IMR-90 (cell line): Measurements from ENCODE around the gene NUAK1. TPM values are rescaled to one million over a fixed set of nuclear protein-coding genes. Genes with fewer than 3 reads are reported as not detected.

ENCODE experiments used
- ATAC-seq: fragments of 200-7000 bp; cut with Tn5 transposase; 2 replicates; pipeline ENCODE4 v1.9.1; 2020; ENCODE audit warnings: low read depth, mild to moderate bottlenecking, moderate library complexity
- BruUV-seq: library from RNA; stranded (reverse); fragments of 400-500 nt; replicated peaks from 2 replicates; lab custom pipeline; 2021; lab: Mats Ljungman, UMichigan
- CTCF ChIA-PET: fragments of 300-600 bp; formaldehyde crosslinking; extraction: SDS; loops from one replicate; lab custom pipeline; 2021; ENCODE audit warnings: antibody characterized with exemption; lab: Yijun Ruan, JAX
- POLR2A ChIA-PET: fragments of 300-600 bp; sonication (Branson Sonifier 250); formaldehyde crosslinking; loops from one replicate; lab custom pipeline; 2022; ENCODE audit warnings: antibody characterized with exemption; ENCODE audit not compliant: unreplicated experiment; lab: Charles Lee
- DNase-seq: peaks from one replicate; pipeline ENCODE4 v3.0.0; 2013
- H2AFZ ChIP-seq: replicated peaks from 2 replicates; pipeline ENCODE3; 2013; ENCODE audit warnings: low read length, mild to moderate bottlenecking; ENCODE audit not compliant: poor library complexity
- H2AK5ac ChIP-seq: 2 replicates; pipeline ENCODE4 v1.6.1; 2013; ENCODE audit warnings: low read depth, low read length, inconsistent platforms
- H2AK9ac ChIP-seq: replicated peaks from 2 replicates; pipeline ENCODE3; 2013; ENCODE audit warnings: mild to moderate bottlenecking, low read depth, low read length, moderate library complexity; ENCODE audit not compliant: poor library complexity
- H2BK120ac ChIP-seq: 2 replicates; pipeline ENCODE4 v1.6.1; 2013; ENCODE audit warnings: low read depth, low read length, inconsistent platforms
- H2BK15ac ChIP-seq: 3 replicates; pipeline ENCODE4 v1.6.1; 2013; ENCODE audit warnings: low read depth, low read length, inconsistent platforms
- H2BK20ac ChIP-seq: 2 replicates; pipeline ENCODE4 v1.6.1; 2013; ENCODE audit warnings: low read depth, mild to moderate bottlenecking, inconsistent platforms, low read length, moderate library complexity
- H2BK5ac ChIP-seq: 2 replicates; pipeline ENCODE4 v1.6.1; 2013; ENCODE audit warnings: mild to moderate bottlenecking, low read depth, low read length, inconsistent platforms; ENCODE audit not compliant: poor library complexity, severe bottlenecking
- H3K14ac ChIP-seq: replicated peaks from 2 replicates; pipeline ENCODE4 v1.6.1; 2013; ENCODE audit warnings: low read depth, low read length, inconsistent platforms
- H3K18ac ChIP-seq: 2 replicates; pipeline ENCODE4 v1.6.1; 2013; ENCODE audit warnings: low read depth, low read length, control low read depth
- H3K23ac ChIP-seq: 2 replicates; pipeline ENCODE4 v1.6.1; 2013; ENCODE audit warnings: low read depth, low read length, inconsistent platforms
- H3K27ac ChIP-seq: 2 replicates; pipeline ENCODE4 v1.5.1; 2013; ENCODE audit warnings: mild to moderate bottlenecking, control low read depth, low read length; ENCODE audit not compliant: insufficient read depth
- H3K27me3 ChIP-seq: 2 replicates; pipeline ENCODE4 v1.6.1; 2013; ENCODE audit warnings: low read length; ENCODE audit not compliant: control insufficient read depth, insufficient read depth
- H3K36me3 ChIP-seq: 2 replicates; pipeline ENCODE4 v1.6.1; 2013; ENCODE audit warnings: low read length, mixed read lengths; ENCODE audit not compliant: control insufficient read depth, insufficient read depth
- H3K4ac ChIP-seq: 2 replicates; pipeline ENCODE4 v1.6.1; 2013; ENCODE audit warnings: low read depth, low read length, inconsistent platforms
- H3K4me1 ChIP-seq: 2 replicates; pipeline ENCODE4 v1.6.1; 2013; ENCODE audit warnings: low read length, mixed read lengths; ENCODE audit not compliant: control insufficient read depth, insufficient read depth
- H3K4me2 ChIP-seq: 2 replicates; pipeline ENCODE4 v1.6.1; 2013; ENCODE audit warnings: low read depth, mild to moderate bottlenecking, control low read depth, low read length, moderate library complexity
- H3K4me3 ChIP-seq: 2 replicates; pipeline ENCODE4 v1.5.1; 2013; ENCODE audit warnings: low read depth, mild to moderate bottlenecking, control low read depth, low read length, moderate library complexity; ENCODE audit not compliant: insufficient read depth
- H3K56ac ChIP-seq: 2 replicates; pipeline ENCODE4 v1.6.1; 2013; ENCODE audit warnings: low read length, inconsistent platforms; ENCODE audit not compliant: insufficient read depth; ENCODE audit errors: extremely low read depth
- H3K79me1 ChIP-seq, 2 experiments: 2 replicates each; pipeline ENCODE4 v1.6.1; 2013; ENCODE audit warnings: low read length in 2 of 2, inconsistent platforms in 1 of 2, low read depth in 1 of 2
- H3K9ac ChIP-seq: 2 replicates; pipeline ENCODE4 v1.6.1; 2013; ENCODE audit warnings: low read depth, low read length, control low read depth
- H3K9me1 ChIP-seq: 2 replicates; pipeline ENCODE4 v1.6.1; 2013; ENCODE audit warnings: low read length, inconsistent platforms; ENCODE audit not compliant: insufficient read depth
- H3K9me3 ChIP-seq: 2 replicates; pipeline ENCODE4 v1.6.1; 2013; ENCODE audit warnings: low read length; ENCODE audit not compliant: control insufficient read depth, insufficient read depth
- H4K20me1 ChIP-seq: 2 replicates; pipeline ENCODE4 v1.6.1; 2013; ENCODE audit warnings: low read length, inconsistent platforms; ENCODE audit not compliant: insufficient read depth
- H4K5ac ChIP-seq: 2 replicates; pipeline ENCODE4 v1.6.1; 2013; ENCODE audit warnings: mild to moderate bottlenecking, low read depth, low read length, control low read depth
- H4K8ac ChIP-seq, 2 experiments: 2 replicates each; pipeline ENCODE4 v1.6.1; 2013; ENCODE audit warnings: low read depth in 2 of 2, low read length in 2 of 2, control low read depth in 1 of 2, inconsistent platforms in 1 of 2
- H4K91ac ChIP-seq: 2 replicates; pipeline ENCODE4 v1.6.1; 2013; ENCODE audit warnings: low read depth, low read length, inconsistent platforms; ENCODE audit not compliant: insufficient read depth
- BHLHE40 ChIP-seq: fragments of 150-350 bp; IDR thresholded peaks from 2 replicates; pipeline ENCODE4 v1.6.1; 2016; ENCODE audit warnings: mild to moderate bottlenecking, low read depth, low read length
- CHD1 ChIP-seq: IDR thresholded peaks from 2 replicates; pipeline ENCODE4 v1.6.1; 2012; ENCODE audit warnings: low read depth, low read length, improper control_type of control experiment
- CTCF ChIP-seq: conservative IDR thresholded peaks from 2 replicates; pipeline ENCODE4 v1.5.1; 2012; ENCODE audit warnings: mild to moderate bottlenecking, low read depth, low read length, improper control_type of control experiment
- ELK1 ChIP-seq: fragments of 150-350 bp; IDR thresholded peaks from 2 replicates; pipeline ENCODE4 v1.6.1; 2016; ENCODE audit warnings: low read depth, mild to moderate bottlenecking, low read length, moderate library complexity, borderline replicate concordance
- FOS ChIP-seq: fragments of 150-350 bp; IDR thresholded peaks from 2 replicates; pipeline ENCODE4 v1.6.1; 2016; ENCODE audit warnings: low read depth, low read length
- MXI1 ChIP-seq: IDR thresholded peaks from 2 replicates; pipeline ENCODE4 v1.6.1; 2012; ENCODE audit warnings: low read depth, mild to moderate bottlenecking, low read length, moderate library complexity, borderline replicate concordance
- NFE2L2 ChIP-seq: fragments of 150-350 bp; IDR thresholded peaks from 2 replicates; pipeline ENCODE4 v1.6.1; 2016; ENCODE audit warnings: low read depth, mild to moderate bottlenecking, low read length
- POLR2A ChIP-seq: IDR thresholded peaks from 2 replicates; pipeline ENCODE4 v1.6.1; 2012; ENCODE audit warnings: mild to moderate bottlenecking, low read depth, low read length
- RAD21 ChIP-seq: IDR thresholded peaks from 2 replicates; pipeline ENCODE4 v1.6.1; 2012; ENCODE audit warnings: low read length, improper control_type of control experiment
- RFX5 ChIP-seq: IDR thresholded peaks from 2 replicates; pipeline ENCODE4 v1.8.0; 2012; ENCODE audit warnings: low read depth, mild to moderate bottlenecking, low read length, moderate library complexity
- WGBS, 2 experiments: methylation state at CpG; one replicate each; pipeline versions ENCODE4 v1.1.5 to v1.1.7; 2013; ENCODE audit warnings: missing lambda C conversion rate in 2 of 2; ENCODE audit not compliant: insufficient read length in 1 of 2; ENCODE audit errors: extremely low coverage in 2 of 2; 5-methylcytosine and 5-hydroxymethylcytosine counted together
- dilution Hi-C: fragments of 300-500 bp; cut with HindIII; formaldehyde crosslinking; loops from one replicate; pipeline ENCODE4 v1.14.3; 2018; ENCODE audit warnings: low sequenced_read_pairs; ENCODE audit not compliant: unreplicated experiment
- in situ Hi-C: fragments of 300-500 bp; cut with MboI; formaldehyde crosslinking; loops from 3 replicates; pipeline ENCODE4 v1.14.3; 2019; ENCODE audit warnings: low sequenced_read_pairs, inconsistent platforms, mixed read lengths
- intact Hi-C: fragments of 100-400 bp; cut with micrococcal nuclease; formaldehyde crosslinking; loops from 2 replicates; pipeline ENCODE4 v1.10.0; 2022
- polyA plus RNA-seq, 3 experiments: library from polyadenylated mRNA; depleted of rRNA; stranded (reverse); fragments of >200 nt; gene quantifications; 2 replicates each; pipeline ENCODE4 v1.2.3, GENCODE V29; 2012; ENCODE audit warnings: low replicate concordance in 1 of 3
- total RNA-seq: library from RNA; depleted of rRNA; stranded (reverse); fragments of >200 nt; gene quantifications from 2 replicates; pipeline ENCODE4 v1.2.3, GENCODE V29; 2012

The NUAK1 gene
- total and polyA plus RNA-seq, 2 of the 4 experiments (the other 2 are of a cell fraction) = 4.8 to 8.8 TPM

- CTCF ChIA-PET = interaction anchor here (0.9 to 4.5 kb wide), 4 partner anchors 11 to 718 kb away, joined by 3 to 26 read pairs (median 6); no protein-coding TSS in a partner anchor
- intact Hi-C loops = no loop called here
- H2AK9ac ChIP-seq = peak overlapping the region; percentile 84
- peak overlapping the region; percentile 92 for H2AFZ ChIP-seq
- H4K8ac ChIP-seq = peak overlapping the region in 1 of 2 experiments; percentile 28; a peak in 1 of 4 replicates
- peak overlapping the region; percentile 82 for H3K27ac ChIP-seq
- peak overlapping the region; percentile 95 for H3K4me3 ChIP-seq
- TF ChIP-seq NFE2L2 = no peak
- no peak for TF ChIP-seq POLR2A
- no peak for TF ChIP-seq BHLHE40
- no peak for TF ChIP-seq ELK1
- TF ChIP-seq MXI1 = no peak
- no peak for TF ChIP-seq FOS
- TF ChIP-seq CTCF = no peak
- TF ChIP-seq RFX5 = no peak
- TF ChIP-seq CHD1 = no peak
- no peak for TF ChIP-seq RAD21
- no peak overlapping the region for H2BK20ac ChIP-seq
- no peaks in the 10 kb centered on the region for H3K27me3 ChIP-seq
- dilution Hi-C loops = no loop called here
- peak overlapping the region; percentile 52 for H2BK5ac ChIP-seq
- in situ Hi-C loops = no loop called here
- peak overlapping the region; percentile 91 for H3K4me2 ChIP-seq
- peak overlapping the region; percentile 5; the same call in 1 of the 2 replicates for H2BK120ac ChIP-seq
- no peak overlapping the region for H2AK5ac ChIP-seq
- H3K18ac ChIP-seq = no peak overlapping the region; the same call in 1 of the 2 replicates
- ATAC-seq (peak; percentile 4), DNase-seq (no peak)
- no peak overlapping the region for H2BK15ac ChIP-seq
- peaks cover 17% of the 10 kb centered on the region for H3K4me1 ChIP-seq
- H3K79me1 ChIP-seq = peaks cover 29 to 72% of the 10 kb centered on the region in 2 experiments
- H4K5ac ChIP-seq = no peak overlapping the region
- H4K20me1 ChIP-seq = peaks cover 19% of the 10 kb centered on the region; the same call in 1 of the 2 replicates
- no peak overlapping the region for H3K56ac ChIP-seq
- no peaks in the 10 kb centered on the region for H3K9me3 ChIP-seq
- peak overlapping the region; percentile 87 for H3K9ac ChIP-seq
- H3K9me1 ChIP-seq = peaks cover 11% of the 10 kb centered on the region
- H3K4ac ChIP-seq = peak overlapping the region; percentile 84
- 0% methylated on average over 9 of the region's 23 CpGs; no CpG with 5 or more reads in 1 of the 2 experiments for WGBS, 2 experiments
- no peaks in the 10 kb centered on the region for H3K36me3 ChIP-seq
- H3K14ac ChIP-seq = peak overlapping the region; percentile 50; the same call in 1 of the 2 replicates
- no TSS peak for BruUV-seq
- POLR2A ChIA-PET = interaction anchor here (0.6 kb wide), 1 partner anchor 91 kb away, joined by 3 read pairs; no protein-coding TSS in a partner anchor
- H3K23ac ChIP-seq = peak overlapping the region; percentile 72
- H4K91ac ChIP-seq = no peak overlapping the region; the same call in 1 of the 2 replicates
These were observed 459 bp downstream of the NUAK1 start for GRCh38 chr12:106138357-106138632.
